Ramos (cell line): ENCODE data around the gene CTRL.

ENCODE experiments used
- in situ Hi-C: fragments of 300-500 bp; cut with MboI; formaldehyde crosslinking; loops from one replicate; pipeline ENCODE4 v1.14.3; 2022; ENCODE audit warnings: low sequenced_read_pairs; ENCODE audit not compliant: unreplicated experiment

CTRL gene

GRCh38 chr16:67963662-67964321 lies 32.1 kb upstream of the CTRL start:
- in situ Hi-C loops: no loop called here

- in situ Hi-C loops: no loop called here
These were observed 31.6 kb upstream of the CTRL start for GRCh38 chr16:67963292-67963661.

- in situ Hi-C loops: no loop called here
These were observed 30.5 kb upstream of the CTRL start for GRCh38 chr16:67962135-67962534.

GRCh38 chr16:67961551-67961957 lies 29.9 kb upstream of the CTRL start:
- in situ Hi-C loops: no loop called here

- in situ Hi-C loops: no loop called here
These were observed 28.1 kb upstream of the CTRL start for GRCh38 chr16:67959536-67960329.

GRCh38 chr16:67957622-67958021 lies 26.0 kb upstream of the CTRL start:
- in situ Hi-C loops: no loop called here

GRCh38 chr16:67954421-67955196 lies 22.9 kb upstream of the CTRL start:
- in situ Hi-C loops: no loop called here

GRCh38 chr16:67953641-67954375 lies 22.1 kb upstream of the CTRL start:
- in situ Hi-C loops: no loop called here

GRCh38 chr16:67951485-67951884 lies 19.8 kb upstream of the CTRL start:
- in situ Hi-C loops: no loop called here

GRCh38 chr16:67950335-67950843 lies 18.7 kb upstream of the CTRL start:
- in situ Hi-C loops: no loop called here

- in situ Hi-C loops: no loop called here
These were observed 18.0 kb upstream of the CTRL start for GRCh38 chr16:67949645-67950044.

GRCh38 chr16:67948015-67948414 lies 16.4 kb upstream of the CTRL start:
- in situ Hi-C loops: no loop called here

GRCh38 chr16:67946966-67947558 lies 15.4 kb upstream of the CTRL start:
- in situ Hi-C loops: no loop called here

- in situ Hi-C loops: no loop called here
These were observed 14.5 kb upstream of the CTRL start for GRCh38 chr16:67946128-67946569.

GRCh38 chr16:67945392-67945933 lies 13.8 kb upstream of the CTRL start:
- in situ Hi-C loops: no loop called here

- in situ Hi-C loops: no loop called here
These were observed 13.2 kb upstream of the CTRL start for GRCh38 chr16:67944690-67945391.

GRCh38 chr16:67943619-67944504 lies 12.2 kb upstream of the CTRL start, which contains the start of gene LCAT:
Gene LCAT, minus strand, starts transcription at chr16:67944120. Its CDS starts 19 bp downstream, at chr16:67944101.
- in situ Hi-C loops: no loop called here

- in situ Hi-C loops: no loop called here
These were observed 11.6 kb upstream of the CTRL start for GRCh38 chr16:67943256-67943618.
